ENCODE results near the gene TTLL11.

The TTLL11 gene

GRCh38 chr9:121929893-121930875 lies 162.9 kb downstream of the TTLL11 start:
- DNase-seq, result no peak

- no peak for DNase-seq
Observed at GRCh38 chr9:121927636-121928035, 165.5 kb downstream of the TTLL11 start.

- no peak for DNase-seq
Observed at GRCh38 chr9:121927081-121927480, 166.0 kb downstream of the TTLL11 start.

- no peak for DNase-seq
Observed at GRCh38 chr9:121926351-121926801, 166.7 kb downstream of the TTLL11 start.

- DNase-seq, result no peak
Observed at GRCh38 chr9:121925935-121926334, 167.2 kb downstream of the TTLL11 start.

- DNase-seq, result no peak
Observed at GRCh38 chr9:121924700-121925099, 168.4 kb downstream of the TTLL11 start.

- DNase-seq, result no peak
Observed at GRCh38 chr9:121921444-121921843, 171.7 kb downstream of the TTLL11 start.

- no peak for DNase-seq
Observed at GRCh38 chr9:121917375-121918335, 175.5 kb downstream of the TTLL11 start.

GRCh38 chr9:121915304-121915625 lies 177.8 kb downstream of the TTLL11 start:
- no peak for DNase-seq

GRCh38 chr9:121914604-121915303 lies 178.4 kb downstream of the TTLL11 start:
- DNase-seq, result no peak

- no peak for DNase-seq
Observed at GRCh38 chr9:121914017-121914595, 179.0 kb downstream of the TTLL11 start.

GRCh38 chr9:121912812-121913627 lies 180.1 kb downstream of the TTLL11 start:
- no peak for DNase-seq

GRCh38 chr9:121910491-121911040 lies 182.5 kb downstream of the TTLL11 start:
- DNase-seq, result no peak

- no peak for DNase-seq
Observed at GRCh38 chr9:121909111-121909510, 184.0 kb downstream of the TTLL11 start.

GRCh38 chr9:121906074-121906870 lies 186.8 kb downstream of the TTLL11 start:
- no peak for DNase-seq

- no peak for DNase-seq
Observed at GRCh38 chr9:121902461-121903135, 190.5 kb downstream of the TTLL11 start.

GRCh38 chr9:121901616-121902015 lies 191.5 kb downstream of the TTLL11 start:
- DNase-seq, result no peak

GRCh38 chr9:121900163-121900562 lies 192.9 kb downstream of the TTLL11 start:
- no peak for DNase-seq

- DNase-seq, result no peak
Observed at GRCh38 chr9:121898856-121899255, 194.3 kb downstream of the TTLL11 start.

GRCh38 chr9:121897140-121897539 lies 196.0 kb downstream of the TTLL11 start:
- no peak for DNase-seq

Measured in activated effector memory CD4-positive, alpha-beta T cell treated with anti-CD3 and anti-CD28 coated beads, Interleukin-2, amount 50 U/mL, for 16 hours (primary cell).